Measurements from ENCODE around the gene CFAP299.

Gene CFAP299

DNA sequence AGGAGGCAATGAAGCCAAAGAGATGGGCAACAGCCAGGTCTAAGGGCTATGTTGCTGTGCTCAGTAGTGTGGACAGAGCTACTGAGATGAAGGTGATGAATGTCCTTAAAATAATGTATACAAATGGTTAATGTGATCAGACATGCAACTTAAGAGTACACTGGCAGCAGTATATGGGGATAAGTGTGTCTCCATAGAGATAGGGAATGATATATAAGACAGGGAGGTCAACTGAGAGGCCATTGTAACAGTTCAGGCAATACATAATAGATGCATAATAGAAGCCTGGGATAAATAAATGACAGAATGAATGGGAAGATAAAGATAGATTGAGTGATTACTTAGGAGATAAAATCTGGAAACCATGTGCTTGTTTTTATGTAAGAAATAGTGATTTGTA lies 250.0 kb downstream of the CFAP299 start:
- TF ChIP-seq, protein P1, sequence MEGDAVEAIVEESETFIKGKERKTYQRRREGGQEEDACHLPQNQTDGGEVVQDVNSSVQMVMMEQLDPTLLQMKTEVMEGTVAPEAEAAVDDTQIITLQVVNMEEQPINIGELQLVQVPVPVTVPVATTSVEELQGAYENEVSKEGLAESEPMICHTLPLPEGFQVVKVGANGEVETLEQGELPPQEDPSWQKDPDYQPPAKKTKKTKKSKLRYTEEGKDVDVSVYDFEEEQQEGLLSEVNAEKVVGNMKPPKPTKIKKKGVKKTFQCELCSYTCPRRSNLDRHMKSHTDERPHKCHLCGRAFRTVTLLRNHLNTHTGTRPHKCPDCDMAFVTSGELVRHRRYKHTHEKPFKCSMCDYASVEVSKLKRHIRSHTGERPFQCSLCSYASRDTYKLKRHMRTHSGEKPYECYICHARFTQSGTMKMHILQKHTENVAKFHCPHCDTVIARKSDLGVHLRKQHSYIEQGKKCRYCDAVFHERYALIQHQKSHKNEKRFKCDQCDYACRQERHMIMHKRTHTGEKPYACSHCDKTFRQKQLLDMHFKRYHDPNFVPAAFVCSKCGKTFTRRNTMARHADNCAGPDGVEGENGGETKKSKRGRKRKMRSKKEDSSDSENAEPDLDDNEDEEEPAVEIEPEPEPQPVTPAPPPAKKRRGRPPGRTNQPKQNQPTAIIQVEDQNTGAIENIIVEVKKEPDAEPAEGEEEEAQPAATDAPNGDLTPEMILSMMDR (IDR thresholded peaks at IDR 0.05): no peak
- no peak for TF ChIP-seq ZFX (IDR thresholded peaks at IDR 0.05; ENCODE audit: borderline replicate concordance)
- H3K27ac ChIP-seq: no peak overlapping the region

DNA sequence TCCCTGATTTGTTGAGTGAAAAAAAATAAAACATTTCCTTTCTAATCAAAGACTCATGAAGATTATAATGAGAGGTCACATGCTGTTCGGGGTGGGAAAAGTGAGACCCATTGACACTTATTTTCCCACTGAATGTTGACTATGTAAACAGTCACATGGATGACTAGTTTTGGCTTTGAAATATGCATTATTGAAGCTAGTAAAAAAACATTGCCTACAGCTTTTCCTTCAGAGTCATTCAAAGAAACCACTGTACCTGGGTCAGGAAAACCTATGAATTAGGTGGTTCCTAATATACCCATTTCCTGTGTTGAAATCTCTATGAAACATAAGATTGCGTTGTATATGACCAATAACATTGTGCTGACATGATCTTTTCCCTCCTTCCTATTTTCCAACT lies 251.2 kb downstream of the CFAP299 start:
- TF ChIP-seq, protein P1 (IDR thresholded peaks at IDR 0.05): no peak
- no peak for TF ChIP-seq ZFX (IDR thresholded peaks at IDR 0.05; ENCODE audit: borderline replicate concordance)
- H3K27ac ChIP-seq: no peak overlapping the region

DNA sequence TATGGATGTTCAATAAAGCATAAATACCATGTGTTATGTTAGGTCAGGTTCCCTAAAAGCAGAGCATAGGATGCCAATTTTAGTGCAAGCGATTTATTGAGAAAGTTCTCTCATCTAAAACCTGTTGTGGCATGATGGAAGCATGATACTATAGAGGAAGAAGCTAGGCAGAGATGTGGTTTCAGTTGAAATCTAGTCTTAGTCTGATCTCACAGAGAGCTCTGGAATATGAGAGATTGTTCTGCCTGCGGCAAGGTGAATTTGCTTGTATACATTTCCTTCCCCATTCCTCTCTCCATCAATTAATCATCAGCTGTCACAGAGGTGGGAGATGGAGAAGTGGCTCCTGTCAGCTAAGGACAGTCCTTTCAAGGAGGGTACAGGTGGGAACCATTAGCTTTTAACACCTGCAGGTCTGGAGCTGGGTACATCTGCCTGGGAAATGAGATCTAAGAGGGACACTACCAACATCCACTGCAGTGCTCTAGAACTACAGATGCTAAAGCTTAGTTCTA lies 252.4 kb downstream of the CFAP299 start:
- H3K27ac ChIP-seq: no peak overlapping the region
- no peak for TF ChIP-seq ZFX (IDR thresholded peaks at IDR 0.05; ENCODE audit: borderline replicate concordance)
- TF ChIP-seq, protein P1 (IDR thresholded peaks at IDR 0.05): no peak

DNA sequence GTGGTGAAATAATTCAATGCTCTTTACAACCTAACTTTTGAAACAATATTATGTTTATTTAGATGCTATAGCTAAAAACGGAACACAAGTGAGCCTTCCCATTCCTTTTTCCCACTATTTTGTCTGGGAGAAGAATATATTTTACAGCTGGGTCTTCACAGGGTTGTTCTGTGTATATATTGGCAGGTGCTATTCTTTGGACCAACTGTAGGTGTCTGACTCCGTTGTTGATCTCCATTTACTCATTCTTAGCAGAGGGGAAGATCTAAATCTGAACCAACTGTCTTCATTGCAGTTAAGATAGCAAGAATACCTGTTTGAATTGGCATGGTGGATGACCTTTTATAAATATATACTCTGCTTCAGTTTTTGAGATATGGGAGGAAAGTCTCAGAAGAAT lies 257.4 kb downstream of the CFAP299 start:
- TF ChIP-seq, protein P1 (IDR thresholded peaks at IDR 0.05): peak; percentile 30; the same call in 1 of the 2 replicates
- no peak for TF ChIP-seq ZFX (IDR thresholded peaks at IDR 0.05; ENCODE audit: borderline replicate concordance)
- no peak overlapping the region for H3K27ac ChIP-seq

DNA sequence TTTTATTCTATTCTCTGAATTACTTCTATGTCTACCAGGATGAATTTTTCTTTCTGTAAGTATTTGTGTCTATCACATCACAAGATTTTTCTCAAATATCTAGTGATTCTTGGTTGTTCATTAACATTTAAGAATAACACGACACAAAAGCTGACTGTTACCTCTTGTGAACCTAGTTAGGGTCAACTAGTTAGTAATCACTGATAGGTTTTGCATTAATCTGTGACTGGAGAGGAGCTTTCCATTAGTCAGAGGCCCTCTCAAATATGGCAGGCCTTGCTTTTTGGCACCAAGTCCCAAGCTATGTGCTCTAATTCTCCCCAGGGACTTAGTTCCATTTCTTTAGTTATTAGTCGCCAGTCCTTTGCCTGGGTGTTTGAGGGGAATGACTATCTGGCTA lies 259.2 kb downstream of the CFAP299 start:
- no peak for TF ChIP-seq ZFX (IDR thresholded peaks at IDR 0.05; ENCODE audit: borderline replicate concordance)
- TF ChIP-seq, protein P1 (IDR thresholded peaks at IDR 0.05): no peak
- no peak overlapping the region for H3K27ac ChIP-seq

DNA sequence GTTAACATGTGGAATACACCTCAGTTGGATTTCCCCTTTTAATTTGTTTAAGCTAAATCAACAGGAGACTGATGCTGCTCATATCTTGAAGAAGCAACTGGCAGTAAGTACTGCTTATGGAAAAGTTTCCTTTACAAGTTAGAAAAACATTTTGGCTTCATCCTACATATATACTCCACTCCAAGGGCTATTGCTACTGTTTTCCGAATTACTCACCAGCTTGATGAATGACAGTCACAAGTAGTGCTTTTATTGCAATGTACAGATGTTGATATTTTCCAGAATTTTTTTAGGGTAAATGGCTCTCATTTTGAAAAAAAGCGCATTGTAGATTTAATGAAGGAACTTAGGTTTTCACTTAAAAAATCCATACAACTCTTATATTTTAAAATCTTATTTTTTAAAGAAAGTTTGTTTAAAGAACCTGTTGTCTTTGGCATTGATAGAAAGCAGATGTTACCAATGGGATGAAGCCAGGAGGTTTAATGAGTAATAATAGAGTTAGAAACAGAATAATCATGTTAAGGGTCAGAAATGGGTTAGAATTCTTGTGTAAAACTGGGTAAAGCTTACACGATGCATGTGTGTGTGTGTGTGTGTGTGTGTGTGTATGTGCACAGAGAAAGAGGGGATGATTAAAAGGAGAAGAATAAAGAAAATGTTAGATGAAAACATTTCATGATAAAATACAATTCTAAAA lies 272.9 kb downstream of the CFAP299 start:
- H3K27ac ChIP-seq: no peak overlapping the region
- TF ChIP-seq, protein P1 (IDR thresholded peaks at IDR 0.05): no peak
- TF ChIP-seq ZFX (IDR thresholded peaks at IDR 0.05; ENCODE audit: borderline replicate concordance): no peak

DNA sequence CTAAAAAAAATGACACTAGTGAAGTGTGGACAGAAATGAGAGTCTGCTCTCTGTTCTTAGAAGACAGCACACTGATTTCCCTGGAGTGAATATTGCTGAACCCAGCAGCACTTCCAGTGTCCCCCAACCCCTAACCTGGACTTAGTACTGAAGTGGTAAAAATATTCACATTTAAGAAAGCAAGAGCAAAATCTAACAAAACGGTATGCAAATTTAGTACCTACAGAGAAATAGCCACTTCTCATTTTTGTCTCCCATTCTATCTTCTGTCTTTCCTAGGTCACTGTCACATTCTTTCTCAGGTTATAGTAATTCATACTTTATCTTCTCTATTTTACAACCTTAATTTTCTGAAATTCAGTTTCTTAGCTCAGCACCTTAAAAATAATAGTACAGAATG lies 274.7 kb downstream of the CFAP299 start:
- TF ChIP-seq, protein P1 (IDR thresholded peaks at IDR 0.05): no peak
- no peak for TF ChIP-seq ZFX (IDR thresholded peaks at IDR 0.05; ENCODE audit: borderline replicate concordance)
- no peak overlapping the region for H3K27ac ChIP-seq
